Karpas-422 (cell line): Measurements from ENCODE around the gene GRIA3. TPM values are rescaled to one million over a fixed set of nuclear protein-coding genes. Genes with fewer than 3 reads are reported as not detected.

Source experiments
- DNase-seq: peaks from one replicate; pipeline ENCODE4 v3.0.0-alpha.2; 2015
- H2AFZ ChIP-seq: fragments of 200-600 bp; sonication (generic); 2 replicates; pipeline ENCODE4 v1.6.1; 2014; ENCODE audit warnings: antibody characterized with exemption, low read length, mixed read lengths
- H3K27ac ChIP-seq: fragments of 200-600 bp; sonication (generic); 2 replicates; pipeline ENCODE4 v1.5.1; 2014; ENCODE audit warnings: mild to moderate bottlenecking, low read length, moderate library complexity
- H3K27me3 ChIP-seq: fragments of 200-600 bp; sonication (generic); 2 replicates; pipeline ENCODE4 v1.6.1; 2014; ENCODE audit warnings: low read length, mixed read lengths
- H3K36me3 ChIP-seq: fragments of 200-600 bp; sonication (generic); 2 replicates; pipeline ENCODE4 v1.6.1; 2014; ENCODE audit warnings: low read length, mixed read lengths; ENCODE audit not compliant: insufficient read depth
- H3K4me1 ChIP-seq: fragments of 200-600 bp; sonication (generic); 2 replicates; pipeline ENCODE4 v1.6.1; 2014; ENCODE audit warnings: mild to moderate bottlenecking, low read length, mixed read lengths
- H3K4me2 ChIP-seq: fragments of 200-600 bp; sonication (generic); 2 replicates; pipeline ENCODE4 v1.6.1; 2014; ENCODE audit warnings: low read length, low read depth, mild to moderate bottlenecking; ENCODE audit not compliant: poor library complexity, severe bottlenecking
- H3K4me3 ChIP-seq: fragments of 200-600 bp; sonication (generic); 2 replicates; pipeline ENCODE4 v1.5.1; 2014; ENCODE audit warnings: mild to moderate bottlenecking, antibody characterized with exemption, low read length, mixed read lengths
- H3K79me2 ChIP-seq: fragments of 200-600 bp; sonication (generic); 2 replicates; pipeline ENCODE4 v1.6.1; 2014; ENCODE audit warnings: mild to moderate bottlenecking, low read length, mixed read lengths
- H3K9ac ChIP-seq: fragments of 200-600 bp; sonication (generic); 2 replicates; pipeline ENCODE4 v1.6.0; 2014; ENCODE audit warnings: low read length
- H3K9me2 ChIP-seq: fragments of 200-600 bp; sonication (generic), shearing (Covaris generic); replicated peaks from 2 replicates; pipeline ENCODE4 v1.6.0; 2014; ENCODE audit warnings: mild to moderate bottlenecking, low read length, moderate library complexity; ENCODE audit not compliant: insufficient read depth
- H3K9me3 ChIP-seq: fragments of 300-700, 200-600 bp; sonication (generic); 2 replicates; pipeline ENCODE4 v1.6.1; 2014; ENCODE audit warnings: low read length, mixed read lengths
- H4K20me1 ChIP-seq: fragments of 200-600 bp; sonication (generic); 2 replicates; pipeline ENCODE4 v1.6.1; 2014; ENCODE audit warnings: mild to moderate bottlenecking, antibody characterized with exemption, low read length, low read depth; ENCODE audit not compliant: insufficient read depth
- total RNA-seq: library from RNA; depleted of rRNA; stranded (reverse); fragments of >200 nt; shearing (Covaris generic); gene quantifications from 2 replicates; pipeline ENCODE4 v1.2.3, GENCODE V29; 2014; ENCODE audit warnings: low replicate concordance

Gene GRIA3
- total RNA-seq, 1 experiment from 2014 or later, result not detected

DNA sequence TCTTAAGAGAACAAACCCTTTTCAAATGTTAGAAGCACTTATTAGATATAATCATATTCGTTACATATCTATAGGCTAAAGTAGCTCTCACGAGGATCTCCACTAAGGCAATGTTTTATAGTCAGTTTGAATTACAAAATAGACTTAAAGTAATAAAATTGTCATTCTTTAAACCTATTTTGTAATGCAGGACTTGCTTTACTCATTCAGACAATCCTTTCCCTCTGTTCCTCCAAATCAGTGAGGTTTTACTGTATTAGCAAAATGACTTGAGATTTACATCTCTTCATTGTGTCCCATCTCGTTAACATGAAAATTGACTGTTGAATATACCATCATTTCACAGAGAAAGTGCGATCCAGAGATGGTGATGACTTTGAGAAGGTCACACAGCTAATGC, 284.4 kb downstream of the GRIA3 start:
- no peak overlapping the region for H3K4me3 ChIP-seq

DNA sequence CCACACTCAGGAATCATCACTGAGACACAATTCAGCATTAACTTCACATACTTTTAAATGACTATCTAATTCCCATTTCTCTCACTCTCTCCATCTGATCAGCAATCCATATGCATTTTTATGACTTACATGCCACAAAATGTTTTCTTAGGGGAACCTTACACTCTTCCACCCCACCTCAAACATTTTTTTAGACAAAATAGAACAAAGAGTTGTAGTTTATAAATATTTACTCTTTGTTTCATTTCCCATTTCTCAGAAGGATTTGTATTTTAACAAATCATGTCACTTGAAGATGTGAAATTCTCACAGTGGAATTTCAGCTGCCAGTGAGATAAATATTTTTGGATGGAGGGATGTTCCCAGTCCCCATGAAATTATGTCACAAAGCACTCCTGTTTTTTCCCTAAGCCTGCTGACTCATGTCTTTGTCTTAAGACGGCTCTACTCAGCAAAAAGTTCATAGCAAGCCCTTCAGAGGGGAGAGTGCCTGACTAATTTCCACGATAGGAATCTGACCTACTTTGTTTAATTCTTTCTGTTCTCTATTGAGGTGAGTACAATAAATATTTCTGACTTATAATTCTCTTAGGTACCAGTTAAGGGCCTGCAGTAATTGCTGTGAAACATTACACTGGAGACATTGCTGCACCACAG, 291.1 kb downstream of the GRIA3 start:
- H4K20me1 ChIP-seq, result no peaks in the 10 kb centered on the region
- H3K27ac ChIP-seq, result no peak overlapping the region
- no peaks in the 10 kb centered on the region for H3K27me3 ChIP-seq
- no peaks in the 10 kb centered on the region for H3K79me2 ChIP-seq
- H3K4me1 ChIP-seq, result no peaks in the 10 kb centered on the region
- DNase-seq, result no peak
- no peaks in the 10 kb centered on the region for H3K36me3 ChIP-seq
- H3K9me2 ChIP-seq, result no peaks in the 10 kb centered on the region
- no peaks in the 10 kb centered on the region for H3K9me3 ChIP-seq
- no peak overlapping the region for H3K4me3 ChIP-seq
- H3K9ac ChIP-seq, result no peak overlapping the region
- H3K4me2 ChIP-seq, result no peak overlapping the region
- no peak overlapping the region for H2AFZ ChIP-seq

More for the DNA sequence above, 284.4 kb downstream of the GRIA3 start:
- Histone ChIP-seq H3K79me2 (no peaks in the 10 kb centered on the region), H2AFZ (no peak overlapping the region), H3K27ac (no peak overlapping the region), H3K27me3 (no peaks in the 10 kb centered on the region), H3K9ac (no peak overlapping the region), H3K9me2 (no peaks in the 10 kb centered on the region), H3K4me1 (no peaks in the 10 kb centered on the region), H3K4me2 (no peak overlapping the region), H3K9me3 (no peaks in the 10 kb centered on the region), H3K36me3 (no peaks in the 10 kb centered on the region), H4K20me1 (no peaks in the 10 kb centered on the region)
- no peak for DNase-seq

DNA sequence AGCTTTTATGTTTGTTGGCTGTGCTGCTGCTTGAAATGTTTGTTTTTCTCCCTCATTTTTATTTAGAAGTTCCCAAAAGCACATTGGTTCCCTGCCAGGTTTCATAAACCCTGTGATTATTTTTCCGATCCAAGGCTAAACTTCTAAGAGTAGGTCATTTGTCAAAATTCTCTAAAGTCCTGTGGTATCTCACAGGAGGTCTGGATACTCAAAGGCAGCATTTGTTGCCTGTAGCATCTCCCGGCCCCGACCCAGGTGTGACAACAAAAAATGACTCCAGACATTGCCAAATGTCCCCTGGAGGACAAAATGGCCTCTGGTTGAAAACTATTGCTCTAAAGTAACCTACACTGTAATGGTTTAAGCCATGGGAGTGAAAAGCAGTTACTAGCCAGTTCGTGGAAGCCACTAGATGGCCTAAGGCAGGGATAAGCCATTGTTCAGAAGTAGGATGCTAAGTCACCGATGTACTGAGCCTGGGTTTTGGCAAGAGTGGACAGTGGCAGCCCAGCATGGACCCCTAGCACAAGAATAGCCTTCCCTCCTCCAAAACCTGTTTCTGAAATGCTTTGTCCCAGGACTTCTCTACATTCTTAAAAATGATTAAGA, 292.6 kb downstream of the GRIA3 start:
- no peaks in the 10 kb centered on the region for H3K4me1 ChIP-seq
- H3K9ac ChIP-seq, result no peak overlapping the region
- no peak overlapping the region for H3K4me2 ChIP-seq
- no peaks in the 10 kb centered on the region for H3K27me3 ChIP-seq
- H3K4me3 ChIP-seq, result no peak overlapping the region
- no peaks in the 10 kb centered on the region for H3K9me3 ChIP-seq
- no peaks in the 10 kb centered on the region for H3K79me2 ChIP-seq
- H3K9me2 ChIP-seq, result no peaks in the 10 kb centered on the region
- H4K20me1 ChIP-seq, result no peaks in the 10 kb centered on the region
- no peaks in the 10 kb centered on the region for H3K36me3 ChIP-seq
- H2AFZ ChIP-seq, result no peak overlapping the region
- DNase-seq, result no peak
- H3K27ac ChIP-seq, result no peak overlapping the region

DNA sequence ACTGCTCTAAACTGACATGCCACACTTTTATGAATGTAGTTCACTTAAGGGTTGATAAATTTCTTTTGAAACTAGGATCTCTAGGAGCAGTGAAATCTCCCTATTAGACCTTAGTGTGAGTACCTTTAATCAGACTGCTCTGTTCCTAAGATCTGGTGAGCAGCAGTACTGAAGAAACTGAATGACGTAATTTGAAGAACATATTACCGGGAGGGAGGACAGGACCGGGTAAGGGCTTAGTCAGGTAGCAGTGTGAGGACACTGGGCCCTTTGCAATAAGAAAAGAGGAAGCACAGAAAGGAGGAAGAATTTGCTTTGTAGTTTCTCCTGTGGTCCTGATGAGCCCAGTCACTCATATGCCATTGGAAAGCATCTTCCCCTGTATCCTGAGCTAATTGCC, 293.6 kb downstream of the GRIA3 start:
- Histone ChIP-seq H3K27ac (no peak overlapping the region), H3K27me3 (no peaks in the 10 kb centered on the region), H3K36me3 (no peaks in the 10 kb centered on the region), H3K79me2 (no peaks in the 10 kb centered on the region), H2AFZ (no peak overlapping the region), H3K4me1 (no peaks in the 10 kb centered on the region), H3K9ac (no peak overlapping the region), H3K9me3 (no peaks in the 10 kb centered on the region), H3K9me2 (no peaks in the 10 kb centered on the region), H4K20me1 (no peaks in the 10 kb centered on the region), H3K4me3 (no peak overlapping the region), H3K4me2 (no peak overlapping the region)
- DNase-seq, result no peak

DNA sequence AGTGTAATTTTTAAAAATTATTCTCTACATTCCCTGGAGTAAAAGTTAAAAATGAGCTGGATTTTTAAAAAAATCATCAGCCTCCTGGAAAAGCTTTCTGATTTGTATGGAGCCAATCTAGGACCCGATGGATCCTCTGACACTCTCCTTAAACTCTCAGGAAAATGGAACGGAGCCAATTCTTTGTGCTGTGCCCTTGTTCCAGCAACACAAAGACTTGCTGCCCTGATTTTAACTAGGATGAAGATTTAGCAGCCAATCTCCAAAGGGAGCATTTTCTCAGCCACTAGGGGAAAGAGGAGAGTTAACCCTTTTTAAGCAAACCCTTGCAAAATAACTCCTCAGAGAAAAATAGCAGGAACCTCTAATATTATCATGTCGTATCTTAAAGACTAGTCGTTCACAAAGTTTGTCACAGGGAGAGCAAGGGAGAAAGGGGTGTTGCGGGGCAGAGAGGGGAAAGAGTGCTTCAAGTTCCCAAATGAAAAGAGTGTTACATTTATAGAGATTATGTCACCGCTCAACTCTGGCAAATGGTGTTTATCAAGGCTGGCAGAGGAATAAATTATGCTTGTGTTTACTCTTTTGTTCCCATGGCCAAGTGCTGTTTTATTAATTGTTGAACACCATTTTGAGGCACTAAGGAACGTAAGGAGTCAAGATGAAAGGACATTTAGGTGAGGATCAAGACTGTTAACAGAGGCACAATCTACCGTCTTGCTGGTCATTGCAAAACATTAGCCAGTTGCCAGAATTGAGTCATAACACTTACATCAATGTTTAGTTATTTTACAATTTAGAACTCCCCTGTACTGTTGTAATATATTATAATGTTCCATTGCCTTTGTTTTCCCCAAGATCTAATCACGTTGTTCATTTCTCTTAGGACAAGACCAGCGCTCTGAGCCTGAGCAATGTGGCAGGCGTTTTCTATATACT, 298.1 kb downstream of the GRIA3 start:
- no peak overlapping the region for H3K4me2 ChIP-seq
- H3K36me3 ChIP-seq, result no peaks in the 10 kb centered on the region
- H3K27me3 ChIP-seq, result no peaks in the 10 kb centered on the region
- H4K20me1 ChIP-seq, result no peaks in the 10 kb centered on the region
- no peaks in the 10 kb centered on the region for H3K79me2 ChIP-seq
- H3K4me1 ChIP-seq, result no peaks in the 10 kb centered on the region
- H3K9me3 ChIP-seq, result no peaks in the 10 kb centered on the region
- no peak overlapping the region for H3K9ac ChIP-seq
- no peak for DNase-seq
- no peak overlapping the region for H2AFZ ChIP-seq
- H3K9me2 ChIP-seq, result no peaks in the 10 kb centered on the region
- H3K4me3 ChIP-seq, result no peak overlapping the region
- H3K27ac ChIP-seq, result no peak overlapping the region

DNA sequence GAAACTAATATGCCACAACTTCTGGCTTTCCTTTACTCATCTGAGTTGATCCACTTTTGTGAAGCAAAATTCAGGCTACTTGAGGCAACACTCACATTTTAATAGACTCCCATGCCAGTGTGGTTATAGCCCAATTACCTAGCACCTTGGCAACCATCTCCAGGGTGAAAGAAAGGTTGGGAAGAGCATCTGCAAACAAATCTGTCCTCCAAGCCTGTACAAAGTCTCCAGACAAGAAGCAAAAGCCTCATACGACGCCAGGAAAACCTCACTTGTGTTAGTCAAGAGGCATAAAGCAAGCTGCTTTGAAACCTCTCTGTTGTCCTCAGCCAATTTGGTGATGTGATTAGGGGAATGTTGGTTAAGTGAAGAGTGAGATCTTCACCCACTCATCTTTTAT, 302.2 kb downstream of the GRIA3 start:
- no peaks in the 10 kb centered on the region for H3K4me1 ChIP-seq
- no peak overlapping the region for H3K9ac ChIP-seq
- no peaks in the 10 kb centered on the region for H3K9me3 ChIP-seq
- H3K9me2 ChIP-seq, result no peaks in the 10 kb centered on the region
- no peak overlapping the region for H3K27ac ChIP-seq
- no peaks in the 10 kb centered on the region for H3K36me3 ChIP-seq
- H3K4me2 ChIP-seq, result no peak overlapping the region
- H4K20me1 ChIP-seq, result no peaks in the 10 kb centered on the region
- no peak overlapping the region for H2AFZ ChIP-seq
- no peaks in the 10 kb centered on the region for H3K79me2 ChIP-seq
- no peaks in the 10 kb centered on the region for H3K27me3 ChIP-seq
- no peak overlapping the region for H3K4me3 ChIP-seq
- DNase-seq, result no peak

DNA sequence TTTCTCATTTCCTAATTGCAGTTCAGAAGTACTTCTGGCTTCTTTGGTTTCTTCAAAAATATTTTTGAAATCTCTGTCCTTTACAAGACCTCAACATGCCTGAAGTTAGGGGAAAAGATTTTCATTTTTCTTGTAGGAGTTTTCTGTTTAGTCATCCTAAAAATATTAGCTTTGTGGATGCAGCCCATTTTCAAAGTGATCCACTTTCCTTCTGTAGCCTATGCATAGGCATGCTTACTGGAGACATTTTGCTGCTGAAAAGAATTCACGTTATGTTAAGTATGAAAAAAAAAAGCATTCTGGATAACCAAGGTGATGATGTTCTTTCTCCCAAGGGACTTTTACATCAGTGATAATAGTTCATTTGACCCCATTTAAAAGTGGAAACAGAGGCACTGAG, 303.2 kb downstream of the GRIA3 start:
- Histone ChIP-seq H3K27ac (no peak overlapping the region), H4K20me1 (no peaks in the 10 kb centered on the region), H3K9me3 (no peaks in the 10 kb centered on the region), H3K9me2 (no peaks in the 10 kb centered on the region), H3K4me2 (no peak overlapping the region), H3K4me3 (no peak overlapping the region), H3K9ac (no peak overlapping the region), H3K27me3 (no peaks in the 10 kb centered on the region), H3K79me2 (no peaks in the 10 kb centered on the region), H2AFZ (no peak overlapping the region), H3K36me3 (no peaks in the 10 kb centered on the region), H3K4me1 (no peaks in the 10 kb centered on the region)
- no peak for DNase-seq

DNA sequence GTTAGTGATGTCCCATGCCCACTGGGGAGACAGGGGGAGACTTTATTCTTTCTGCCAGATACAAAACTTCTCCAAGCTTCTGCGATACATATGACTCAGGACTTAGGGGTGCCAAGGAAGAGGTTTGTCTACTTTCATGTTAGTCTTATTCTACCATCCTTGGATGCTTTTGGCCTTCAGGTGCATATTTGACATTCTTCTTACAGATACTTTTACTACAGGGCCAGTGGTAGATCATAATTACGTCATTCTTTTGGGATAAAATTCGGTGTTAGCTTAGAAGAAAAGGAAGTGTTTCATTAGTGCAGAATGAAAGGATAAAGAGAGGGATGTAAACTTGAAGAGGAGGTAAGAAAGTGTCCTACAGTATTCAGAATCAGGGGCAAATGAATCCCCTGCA, 303.6 kb downstream of the GRIA3 start:
- Histone ChIP-seq H4K20me1 (no peaks in the 10 kb centered on the region), H3K79me2 (no peaks in the 10 kb centered on the region), H3K27ac (no peak overlapping the region), H3K4me3 (no peak overlapping the region), H3K4me1 (no peaks in the 10 kb centered on the region), H3K36me3 (no peaks in the 10 kb centered on the region), H2AFZ (no peak overlapping the region), H3K9ac (no peak overlapping the region), H3K27me3 (no peaks in the 10 kb centered on the region), H3K9me2 (no peaks in the 10 kb centered on the region), H3K9me3 (no peaks in the 10 kb centered on the region), H3K4me2 (no peak overlapping the region)
- DNase-seq, result no peak
